SH-SY5Y (cell line): Measurements from ENCODE around the gene SAMD4A.

Experiments used
- GATA2 ChIP-seq: IDR thresholded peaks from 2 replicates; pipeline ENCODE4 v1.6.1; 2011; ENCODE audit warnings: mild to moderate bottlenecking, low read depth, low read length
- GATA3 ChIP-seq: IDR thresholded peaks from 2 replicates; pipeline ENCODE4 v1.6.1; 2011; ENCODE audit warnings: low read depth, mild to moderate bottlenecking, low read length, moderate library complexity

GRCh38 chr14:54689928-54690327 is 123.0 kb downstream of the SAMD4A start:
- TF ChIP-seq GATA3 (no peak), GATA2 (no peak)
